Measurements from ENCODE around the gene CENPVL1. TPM values are rescaled to one million over a fixed set of nuclear protein-coding genes. Genes with fewer than 3 reads are reported as not detected.
A peak's percentile ranks its signal among the peaks of the same experiment; 100 is the strongest.

The CENPVL1 gene
- total RNA-seq, 1 donor = not detected

GRCh38 chrX:51728202-51728601 is 17.9 kb downstream of the CENPVL1 start:
- no peak for TF ChIP-seq CTCF (IDR thresholded peaks at IDR 0.05; ENCODE audit: insufficient read depth, low read length)
- no peak for DNase-seq (ENCODE audit: low read depth)
- no peak overlapping the region for H3K4me3 ChIP-seq (ENCODE audit: low read depth, low read length)

GRCh38 chrX:51737091-51737490 is 26.8 kb downstream of the CENPVL1 start:
- no peak overlapping the region for H3K4me3 ChIP-seq (ENCODE audit: low read depth, low read length)
- TF ChIP-seq CTCF (IDR thresholded peaks at IDR 0.05; ENCODE audit: insufficient read depth, low read length) = no peak
- DNase-seq (ENCODE audit: low read depth) = no peak

DNA sequence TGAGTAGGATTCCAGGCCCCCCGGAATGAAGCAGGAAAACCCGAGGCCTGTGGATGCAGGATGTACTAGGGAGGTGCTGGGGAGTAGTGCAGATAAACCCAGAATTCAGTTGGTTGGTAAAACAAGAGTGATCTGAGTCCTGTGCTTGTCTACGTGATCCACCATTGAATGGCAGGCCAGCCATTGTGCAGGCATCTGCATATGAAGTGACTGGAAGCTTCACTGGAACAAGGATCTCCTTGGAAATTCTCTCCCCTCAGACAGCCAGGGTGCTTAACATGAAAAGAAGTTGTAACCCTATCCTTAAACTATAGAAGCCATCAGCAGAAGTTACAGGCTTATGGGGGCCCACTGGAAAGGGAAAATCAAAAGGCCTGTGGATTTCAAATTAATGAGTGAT is 32.3 kb downstream of the CENPVL1 start:
- peak overlapping the region; percentile 77 for H3K4me3 ChIP-seq (ENCODE audit: low read depth, low read length)
- DNase-seq (ENCODE audit: low read depth) = no peak
- no peak for TF ChIP-seq CTCF (IDR thresholded peaks at IDR 0.05; ENCODE audit: insufficient read depth, low read length)

DNA sequence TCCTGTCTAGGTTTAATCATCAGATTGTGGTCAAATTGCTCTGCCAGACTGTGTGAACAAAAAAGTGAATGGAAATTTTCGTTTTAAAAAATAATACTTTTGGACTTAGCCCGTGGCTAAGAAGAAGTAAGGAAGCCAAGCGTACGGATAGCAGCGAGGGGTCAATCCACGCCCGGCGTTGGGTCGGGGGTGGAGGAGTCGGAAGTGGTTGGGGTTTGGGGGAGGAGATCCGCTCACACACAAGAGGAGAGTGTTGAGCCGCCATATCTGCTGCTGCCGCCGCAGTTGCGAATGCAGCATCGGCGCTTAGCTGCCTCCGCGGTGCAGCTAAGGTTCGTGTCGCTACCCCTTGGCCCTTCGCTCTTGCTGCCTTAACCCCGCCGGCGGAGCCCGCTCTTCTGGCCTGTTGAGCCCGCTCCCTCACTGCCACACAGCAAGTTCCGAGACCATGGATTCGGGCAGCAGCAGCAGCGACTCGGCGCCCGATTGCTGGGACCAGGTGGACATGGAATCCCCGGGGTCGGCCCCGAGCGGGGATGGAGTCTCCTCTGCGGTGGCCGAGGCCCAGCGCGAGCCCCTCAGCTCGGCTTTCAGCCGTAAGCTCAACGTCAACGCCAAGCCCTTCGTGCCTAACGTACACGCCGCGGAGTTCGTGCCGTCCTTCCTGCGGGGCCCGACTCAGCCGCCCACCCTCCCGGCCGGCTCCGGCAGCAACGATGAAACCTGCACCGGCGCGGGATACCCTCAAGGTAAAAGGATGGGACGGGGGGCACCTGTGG is 33.1 kb downstream of the CENPVL1 start, which contains the start of gene GSPT2:
TSS of gene GSPT2 (plus strand) at position 264 of the 779 bp plus-strand sequence. CDS start at position 449, 185 bp downstream.
- H3K4me3 ChIP-seq (ENCODE audit: low read depth, low read length) = peak within 1 kb of the TSS; percentile 77
- no peak for TF ChIP-seq CTCF (IDR thresholded peaks at IDR 0.05; ENCODE audit: insufficient read depth, low read length)
- DNase-seq (ENCODE audit: low read depth) = peak; percentile 76

GRCh38 chrX:51747671-51748070 is 37.4 kb downstream of the CENPVL1 start:
- H3K4me3 ChIP-seq (ENCODE audit: low read depth, low read length) = no peak overlapping the region
- DNase-seq (ENCODE audit: low read depth) = peak; percentile 26
- TF ChIP-seq CTCF (IDR thresholded peaks at IDR 0.05; ENCODE audit: insufficient read depth, low read length) = no peak

GRCh38 chrX:51759055-51759839 is 48.9 kb downstream of the CENPVL1 start:
- no peak for TF ChIP-seq CTCF (IDR thresholded peaks at IDR 0.05; ENCODE audit: insufficient read depth, low read length)
- H3K4me3 ChIP-seq (ENCODE audit: low read depth, low read length) = no peak overlapping the region
- no peak for DNase-seq (ENCODE audit: low read depth)

Measured in fibroblast of the aortic adventitia (primary cell).